Caco-2 (cell line): ENCODE measurements around the gene ARHGEF28. TPM values are rescaled to one million over a fixed set of nuclear protein-coding genes. Genes with fewer than 3 reads are reported as not detected.

ENCODE experiments used
- BruUV-seq: library from RNA; stranded (reverse); fragments of 400-500 nt; replicated peaks from 2 replicates; lab custom pipeline; 2021; lab: Mats Ljungman, UMichigan
- CTCF ChIA-PET: fragments of 300-600 bp; sonication (Branson Sonifier 250); formaldehyde crosslinking; loops from one replicate; lab custom pipeline; 2022; ENCODE audit warnings: antibody characterized with exemption; lab: Charles Lee
- POLR2A ChIA-PET: fragments of 300-600 bp; sonication (Branson Sonifier 250); formaldehyde crosslinking; loops from one replicate; lab custom pipeline; 2022; ENCODE audit warnings: antibody characterized with exemption; lab: Charles Lee
- DNase-seq, 2 experiments: peaks; one replicate each; pipeline versions ENCODE4 v3.0.0 to v3.0.0-alpha.2; 2020 to 2022
- H3K27me3 ChIP-seq: replicated peaks from 2 replicates; pipeline ENCODE4 v1.6.0; 2011; ENCODE audit warnings: low read length; ENCODE audit not compliant: control insufficient read depth, insufficient read depth
- H3K36me3 ChIP-seq: 2 replicates; pipeline ENCODE4 v1.5.1; 2011; ENCODE audit warnings: low read length; ENCODE audit not compliant: control insufficient read depth, insufficient read depth
- H3K4me1 ChIP-seq: fragments of 250-450 bp; sonication (Bioruptor Pico); 2 replicates; pipeline ENCODE4 v1.5.1; 2020; ENCODE audit warnings: mild to moderate bottlenecking
- H3K4me3 ChIP-seq: 2 replicates; pipeline ENCODE4 v1.5.1; 2011; ENCODE audit warnings: low read depth, mild to moderate bottlenecking, control low read depth, low read length
- H3K9me3 ChIP-seq: fragments of 250-450 bp; sonication (Bioruptor Pico); 2 replicates; pipeline ENCODE4 v1.5.1; 2020; ENCODE audit warnings: mild to moderate bottlenecking, moderate library complexity
- H3K27ac Mint-ChIP-seq: one replicate; pipeline ENCODE4 v1.8.0; 2022; ENCODE audit warnings: mixed read lengths; ENCODE audit not compliant: unreplicated experiment
- H3K27me3 Mint-ChIP-seq: one replicate; pipeline ENCODE4 v1.8.0; 2022; ENCODE audit warnings: mixed read lengths; ENCODE audit not compliant: insufficient read depth, unreplicated experiment
- H3K36me3 Mint-ChIP-seq: one replicate; pipeline ENCODE4 v1.8.0; 2022; ENCODE audit warnings: mild to moderate bottlenecking, mixed read lengths; ENCODE audit not compliant: insufficient read depth, unreplicated experiment
- H3K4me1 Mint-ChIP-seq: one replicate; pipeline ENCODE4 v1.8.0; 2022; ENCODE audit warnings: low read depth, mixed read lengths; ENCODE audit not compliant: unreplicated experiment
- H3K4me3 Mint-ChIP-seq: one replicate; pipeline ENCODE4 v1.8.0; 2022; ENCODE audit warnings: mild to moderate bottlenecking, moderate library complexity, mixed read lengths; ENCODE audit not compliant: unreplicated experiment
- H3K9me3 Mint-ChIP-seq: one replicate; pipeline ENCODE4 v1.8.0; 2022; ENCODE audit warnings: mixed read lengths; ENCODE audit not compliant: unreplicated experiment
- intact Hi-C: fragments of 100-400 bp; cut with micrococcal nuclease; formaldehyde crosslinking; loops from one replicate; pipeline ENCODE4 v1.10.0; 2022; ENCODE audit not compliant: unreplicated experiment
- total RNA-seq: library from RNA; stranded (reverse); gene quantifications from 2 replicates; pipeline ENCODE4 v1.2.3, GENCODE V29; 2022
- TF ChIP-seq, protein P1 (sequence below), 2 experiments: fragments of 200-600 bp in 1 of 2; IDR thresholded peaks; 1 replicate in 1 of 2; 2 replicates in 1 of 2; pipeline versions ENCODE4 v1.5.1 to v1.8.0; 2011 to 2022; ENCODE audit warnings: antibody characterized with exemption in 1 of 2, control low read depth in 1 of 2, inconsistent platforms in 1 of 2, low read depth in 1 of 2, low read length in 1 of 2, mild to moderate bottlenecking in 1 of 2, moderate library complexity in 1 of 2; ENCODE audit not compliant: insufficient read depth in 1 of 2, severe bottlenecking in 1 of 2, unreplicated experiment in 1 of 2

ARHGEF28 gene
- total RNA-seq, 1 experiment from 2014 or later, result 4.6 TPM

DNA sequence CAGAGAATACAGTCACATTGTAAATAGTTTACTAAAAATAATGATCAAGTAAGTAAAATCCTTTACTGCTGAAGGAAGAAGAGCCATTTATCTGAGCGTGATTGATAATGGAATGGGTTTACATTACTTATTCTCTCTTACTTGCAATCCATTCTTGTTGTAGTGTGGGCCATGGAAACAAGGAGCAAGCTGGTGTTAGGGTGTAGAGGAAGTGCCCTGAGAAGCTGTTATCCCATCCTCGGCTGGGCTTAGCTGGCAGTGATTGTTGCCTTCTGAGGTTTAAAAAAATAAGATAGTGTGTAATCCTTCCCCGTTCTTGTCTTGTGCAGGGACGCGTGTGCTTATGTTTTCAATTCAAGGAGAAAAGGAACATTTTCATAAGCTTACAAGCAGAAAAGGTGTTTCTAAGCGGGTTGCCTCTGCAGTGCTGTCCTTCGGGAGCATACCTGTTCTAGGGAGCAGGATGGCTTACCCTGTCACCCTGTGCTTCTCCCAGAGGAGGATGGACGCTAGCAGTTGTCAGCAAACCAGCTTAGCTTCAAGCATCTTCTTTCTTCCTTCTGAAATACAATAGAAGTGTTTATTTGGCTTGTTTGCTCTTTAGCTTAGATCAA lies 188.3 kb downstream of the ARHGEF28 start:
- no peaks in the 10 kb centered on the region for H3K36me3 Mint-ChIP-seq
- H3K27me3 Mint-ChIP-seq, result no peaks in the 10 kb centered on the region
- no peaks in the 10 kb centered on the region for H3K9me3 Mint-ChIP-seq
- no peaks in the 10 kb centered on the region for H3K27me3 ChIP-seq
- peak overlapping the region; percentile 16 for H3K27ac Mint-ChIP-seq
- TF ChIP-seq, protein P1, sequence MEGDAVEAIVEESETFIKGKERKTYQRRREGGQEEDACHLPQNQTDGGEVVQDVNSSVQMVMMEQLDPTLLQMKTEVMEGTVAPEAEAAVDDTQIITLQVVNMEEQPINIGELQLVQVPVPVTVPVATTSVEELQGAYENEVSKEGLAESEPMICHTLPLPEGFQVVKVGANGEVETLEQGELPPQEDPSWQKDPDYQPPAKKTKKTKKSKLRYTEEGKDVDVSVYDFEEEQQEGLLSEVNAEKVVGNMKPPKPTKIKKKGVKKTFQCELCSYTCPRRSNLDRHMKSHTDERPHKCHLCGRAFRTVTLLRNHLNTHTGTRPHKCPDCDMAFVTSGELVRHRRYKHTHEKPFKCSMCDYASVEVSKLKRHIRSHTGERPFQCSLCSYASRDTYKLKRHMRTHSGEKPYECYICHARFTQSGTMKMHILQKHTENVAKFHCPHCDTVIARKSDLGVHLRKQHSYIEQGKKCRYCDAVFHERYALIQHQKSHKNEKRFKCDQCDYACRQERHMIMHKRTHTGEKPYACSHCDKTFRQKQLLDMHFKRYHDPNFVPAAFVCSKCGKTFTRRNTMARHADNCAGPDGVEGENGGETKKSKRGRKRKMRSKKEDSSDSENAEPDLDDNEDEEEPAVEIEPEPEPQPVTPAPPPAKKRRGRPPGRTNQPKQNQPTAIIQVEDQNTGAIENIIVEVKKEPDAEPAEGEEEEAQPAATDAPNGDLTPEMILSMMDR (IDR thresholded peaks at IDR 0.05; ENCODE audit: insufficient read depth in 1 of 2, low read depth in 1 of 2, low read length in 1 of 2, severe bottlenecking in 1 of 2, unreplicated experiment in 1 of 2), result no peak
- ChIA-PET POLR2A (no interaction called here), CTCF (no interaction called here)
- DNase-seq, result no peak
- no peaks in the 10 kb centered on the region for H3K9me3 ChIP-seq
- peaks cover 9% of the 10 kb centered on the region for H3K4me1 Mint-ChIP-seq
- H3K4me1 ChIP-seq, result peaks cover 22% of the 10 kb centered on the region
- H3K36me3 ChIP-seq, result no peaks in the 10 kb centered on the region
- BruUV-seq, result no TSS peak
- H3K4me3 ChIP-seq, result peak overlapping the region; percentile 22
- peak overlapping the region; percentile 76 for H3K4me3 Mint-ChIP-seq
- intact Hi-C loops, result no loop called here

DNA sequence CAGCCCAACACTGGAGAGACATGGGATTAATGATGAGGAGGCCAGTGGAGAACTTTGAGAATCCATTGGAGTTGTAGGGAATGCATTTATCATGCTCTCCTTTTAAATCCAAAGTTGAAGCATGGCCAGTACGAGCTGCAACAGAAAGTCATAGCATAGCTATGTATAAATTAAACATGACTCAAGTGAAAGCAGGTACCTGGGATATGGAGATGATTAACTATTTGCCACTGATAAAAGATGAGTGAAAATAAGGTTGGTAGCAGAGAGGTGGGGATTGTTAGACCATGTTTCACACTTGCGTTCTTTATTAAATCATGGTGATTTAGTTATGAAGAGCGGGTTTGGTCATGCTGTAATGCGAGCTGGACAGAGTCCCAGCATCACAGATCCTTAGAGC lies 189.6 kb downstream of the ARHGEF28 start:
- Histone ChIP-seq H3K9me3 (no peaks in the 10 kb centered on the region), H3K4me3 (no peak overlapping the region), H3K27me3 (no peaks in the 10 kb centered on the region), H3K4me1 (peaks cover 34% of the 10 kb centered on the region), H3K36me3 (no peaks in the 10 kb centered on the region)
- no peak overlapping the region for H3K4me3 Mint-ChIP-seq
- TF ChIP-seq, protein P1 (IDR thresholded peaks at IDR 0.05; ENCODE audit: insufficient read depth in 1 of 2, low read depth in 1 of 2, low read length in 1 of 2, severe bottlenecking in 1 of 2, unreplicated experiment in 1 of 2), result no peak
- ChIA-PET CTCF (no interaction called here), POLR2A (no interaction called here)
- H3K27me3 Mint-ChIP-seq, result no peaks in the 10 kb centered on the region
- DNase-seq, result no peak
- H3K9me3 Mint-ChIP-seq, result no peaks in the 10 kb centered on the region
- intact Hi-C loops, result no loop called here
- no TSS peak for BruUV-seq
- peaks cover 15% of the 10 kb centered on the region for H3K4me1 Mint-ChIP-seq
- no peak overlapping the region for H3K27ac Mint-ChIP-seq
- H3K36me3 Mint-ChIP-seq, result no peaks in the 10 kb centered on the region

DNA sequence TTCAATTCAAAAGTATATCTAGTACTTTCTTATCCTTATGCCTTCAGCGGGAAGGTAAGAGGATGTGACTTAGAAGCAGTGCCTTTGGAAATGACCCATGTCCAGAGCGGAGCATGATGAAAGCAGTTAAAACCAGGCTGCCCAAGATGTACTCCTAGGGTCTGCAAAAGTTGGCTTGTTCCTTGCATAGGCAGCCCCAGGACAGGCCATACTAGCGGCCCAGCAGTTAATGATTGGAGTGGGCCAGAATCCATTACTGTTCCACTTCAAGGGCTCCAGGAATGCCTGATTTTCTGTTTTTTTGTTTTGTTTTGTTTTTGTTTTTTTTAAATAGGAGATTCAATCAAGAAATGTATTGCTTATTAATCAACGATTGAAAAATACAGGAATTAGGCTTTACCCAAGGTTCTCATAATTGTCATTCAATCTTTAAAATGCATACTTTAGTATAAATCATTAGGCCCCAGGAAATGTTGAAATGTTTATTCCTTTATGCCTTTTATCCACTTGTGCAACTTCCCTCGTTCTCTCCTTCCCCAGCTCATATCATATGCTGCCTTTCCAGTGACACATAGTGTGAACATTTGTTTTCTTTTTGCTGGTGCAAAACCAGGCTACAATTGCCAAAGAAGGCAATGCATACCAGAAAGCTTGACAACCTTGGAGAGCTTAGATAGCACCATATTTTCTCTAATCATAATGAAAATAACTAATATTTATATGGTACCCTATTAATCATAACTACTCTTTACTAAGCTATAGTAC lies 190.8 kb downstream of the ARHGEF28 start:
- Histone ChIP-seq H3K4me3 (no peak overlapping the region), H3K27me3 (no peaks in the 10 kb centered on the region), H3K36me3 (no peaks in the 10 kb centered on the region), H3K9me3 (no peaks in the 10 kb centered on the region), H3K4me1 (peaks cover 46% of the 10 kb centered on the region)
- intact Hi-C loops, result no loop called here
- no peak overlapping the region for H3K4me3 Mint-ChIP-seq
- no peak for DNase-seq
- BruUV-seq, result no TSS peak
- H3K27me3 Mint-ChIP-seq, result no peaks in the 10 kb centered on the region
- no peaks in the 10 kb centered on the region for H3K36me3 Mint-ChIP-seq
- H3K27ac Mint-ChIP-seq, result no peak overlapping the region
- TF ChIP-seq, protein P1 (IDR thresholded peaks at IDR 0.05; ENCODE audit: insufficient read depth in 1 of 2, low read depth in 1 of 2, low read length in 1 of 2, severe bottlenecking in 1 of 2, unreplicated experiment in 1 of 2), result no peak
- ChIA-PET CTCF (no interaction called here), POLR2A (no interaction called here)
- peaks cover 15% of the 10 kb centered on the region for H3K4me1 Mint-ChIP-seq
- no peaks in the 10 kb centered on the region for H3K9me3 Mint-ChIP-seq
